Raji (cell line): ENCODE measurements around the gene BAZ1A.
A peak's percentile ranks its signal among the peaks of the same experiment; 100 is the strongest.

Experiments used
- POLR2A ChIP-seq: IDR thresholded peaks from 2 replicates; pipeline ENCODE4 v1.6.1; 2011; ENCODE audit warnings: low read depth, low read length, control low read depth; ENCODE audit not compliant: insufficient read depth

The BAZ1A gene

DNA sequence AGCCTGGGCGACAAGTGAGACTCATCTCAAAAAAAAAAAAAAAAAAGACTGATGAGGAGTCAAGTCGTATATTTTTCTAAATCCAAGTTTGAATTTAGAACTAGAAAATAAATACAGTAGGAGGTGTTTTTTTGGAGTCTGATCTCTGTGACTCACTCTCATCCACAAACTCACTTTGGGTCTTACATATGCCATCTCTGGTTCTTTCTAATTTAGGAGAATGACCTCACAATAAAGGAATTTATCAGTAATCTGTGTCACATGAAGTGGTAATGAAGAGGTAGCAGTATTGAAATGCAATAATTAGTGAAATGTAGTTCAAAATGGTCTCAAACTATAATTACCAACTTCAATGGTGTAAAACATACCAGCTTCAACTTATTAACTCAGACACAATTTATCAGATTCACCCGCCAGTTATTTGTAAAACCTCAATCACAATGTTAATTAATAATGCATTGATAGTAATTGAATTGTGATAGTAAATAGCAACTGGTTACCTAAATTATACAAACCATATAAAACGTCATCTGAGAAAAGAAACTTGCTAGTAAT, 156.3 kb downstream of the BAZ1A start:
- TF ChIP-seq POLR2A, result no peak

- TF ChIP-seq POLR2A, result no peak
These were observed 159.9 kb downstream of the BAZ1A start for GRCh38 chr14:34715127-34715863.

DNA sequence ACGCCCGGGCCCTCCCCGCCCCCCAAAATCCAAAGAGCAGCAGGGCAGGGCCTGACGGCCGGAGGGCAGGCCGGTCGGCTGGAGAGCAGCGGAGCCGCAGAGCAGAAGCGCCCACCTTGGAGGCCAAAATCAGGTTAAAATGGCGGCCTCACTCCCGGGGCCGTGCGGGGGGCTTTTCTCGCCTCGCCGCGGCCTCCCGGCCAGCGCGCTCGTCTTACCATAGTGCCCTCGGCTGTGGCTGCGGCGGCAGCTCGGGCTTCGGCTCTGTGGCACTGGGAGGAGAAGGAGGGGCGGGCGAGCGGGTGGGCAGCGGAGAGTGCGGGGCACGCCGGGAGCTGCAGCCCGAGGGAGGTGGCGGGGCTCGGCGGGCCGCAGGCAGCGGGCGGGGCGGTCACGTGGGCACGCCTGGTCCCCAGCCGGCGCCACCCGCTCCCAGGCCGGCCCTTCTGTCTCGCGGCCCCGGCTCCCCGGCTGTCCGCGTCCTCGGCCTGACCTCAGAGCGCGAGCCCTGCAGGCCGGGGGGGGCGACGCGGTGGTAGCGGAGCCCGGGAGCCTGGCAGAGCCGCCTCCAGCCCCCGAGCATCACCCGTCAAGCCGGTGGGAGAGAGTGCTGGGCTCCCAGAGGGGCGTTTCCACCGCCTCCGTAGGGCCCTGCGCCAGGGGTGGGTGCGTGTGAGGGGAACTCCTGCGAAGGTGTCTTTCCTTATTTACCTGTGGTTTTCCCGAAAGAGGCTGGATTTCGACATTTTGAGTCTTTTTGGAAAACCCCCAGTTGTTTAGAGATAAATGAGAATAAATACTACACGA, 160.6 kb downstream of the BAZ1A start, which contains the start of gene CFL2:
Gene CFL2 (minus strand): TSS at position 274 of the 807 bp plus-strand sequence. CDS start 53 bp downstream, at position 221.
- peak; percentile 68 for TF ChIP-seq POLR2A

GRCh38 chr14:34713681-34714319, 161.4 kb downstream of the BAZ1A start:
- TF ChIP-seq POLR2A, result no peak

GRCh38 chr14:34713122-34713680, 162.0 kb downstream of the BAZ1A start:
- no peak for TF ChIP-seq POLR2A

GRCh38 chr14:34711796-34712712, 163.1 kb downstream of the BAZ1A start:
- TF ChIP-seq POLR2A, result no peak

DNA sequence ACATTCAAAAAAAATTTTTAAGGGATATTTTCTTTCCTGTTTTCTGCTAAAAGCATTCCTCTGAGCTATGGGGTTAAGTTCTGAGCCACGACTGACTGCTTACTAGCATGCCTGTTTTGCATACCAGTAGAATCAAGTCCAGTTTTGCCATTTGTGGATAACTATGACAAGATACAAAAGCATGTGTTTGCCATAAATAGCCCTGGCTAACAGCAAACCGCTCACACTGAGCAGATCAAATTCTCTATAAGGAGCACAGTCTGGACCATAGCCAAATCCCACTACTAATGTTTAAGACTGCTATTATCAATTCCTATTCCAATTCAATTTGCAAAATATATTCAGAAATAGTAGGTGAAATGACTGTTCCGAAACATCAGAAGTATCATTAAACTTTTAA, 164.0 kb downstream of the BAZ1A start:
- TF ChIP-seq POLR2A, result 0 out of 2 replicates have a peak, but pooled peaks have one; percentile 26

- TF ChIP-seq POLR2A, result no peak
These were observed 164.4 kb downstream of the BAZ1A start for GRCh38 chr14:34710744-34711143.

DNA sequence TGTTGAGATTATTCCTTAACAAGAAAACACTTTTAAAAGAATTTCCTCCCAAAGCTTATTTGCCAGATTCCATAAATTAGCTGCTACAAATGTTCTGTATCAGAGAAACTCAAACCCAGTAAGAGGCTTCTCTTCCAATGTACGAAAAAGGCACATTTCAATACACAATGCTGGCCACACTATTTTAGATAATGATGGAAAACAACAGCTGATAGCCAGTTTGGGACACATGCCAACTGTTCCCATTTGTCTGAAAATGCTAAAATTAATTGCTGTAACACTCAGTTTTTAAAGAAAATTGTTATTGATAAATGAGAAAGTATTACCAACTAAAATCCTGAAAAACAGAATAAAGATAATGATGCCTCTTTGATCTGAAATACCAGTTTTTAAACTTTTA, 165.2 kb downstream of the BAZ1A start:
- no peak for TF ChIP-seq POLR2A

GRCh38 chr14:34707722-34708121, 167.4 kb downstream of the BAZ1A start:
- TF ChIP-seq POLR2A, result no peak
